Measurements from ENCODE around the gene DAGLA.
A peak's percentile ranks its signal among the peaks of the same experiment; 100 is the strongest.

The DAGLA gene

GRCh38 chr11:61718621-61719302, 38.6 kb downstream of the DAGLA start:
- TF ChIP-seq ZNF384 (IDR thresholded peaks at IDR 0.05) (no peak), HDGF (IDR thresholded peaks at IDR 0.05; ENCODE audit: borderline replicate concordance) (no peak), LEF1 (IDR thresholded peaks at IDR 0.05; ENCODE audit: borderline replicate concordance) (no peak), ARNT (IDR thresholded peaks at IDR 0.05) (no peak), NFRKB (IDR thresholded peaks at IDR 0.05) (no peak), PKNOX1 (IDR thresholded peaks at IDR 0.05) (no peak), BHLHE40 (IDR thresholded peaks at IDR 0.05; ENCODE audit: borderline replicate concordance) (no peak), FOXA1 (IDR thresholded peaks at IDR 0.05) (no peak), ELF4 (IDR thresholded peaks at IDR 0.05) (no peak), FOXM1 (IDR thresholded peaks at IDR 0.05; ENCODE audit: borderline replicate concordance) (no peak), SUZ12 (IDR thresholded peaks at IDR 0.05) (no peak), L3MBTL2 (conservative IDR thresholded peaks at IDR 0.05) (no peak), SP1 (IDR thresholded peaks at IDR 0.05) (no peak), FOXK2 (IDR thresholded peaks at IDR 0.05) (no peak)
- POLR2A ChIA-PET, result interaction anchor here (0.6 to 2.0 kb wide), 17 partner anchors 9 to 289 kb away, joined by 3 to 29 read pairs (median 6); partner anchors contain the start of genes CPSF7, FEN1, SDHAF2 and TMEM258
- DNase-seq (ENCODE audit: extremely low spot score), result peak; percentile 45
- CTCF ChIA-PET, result interaction anchor here (1.0 to 1.1 kb wide), 5 partner anchors 9 to 187 kb away, joined by 3 to 8 read pairs (median 4); no protein-coding TSS in a partner anchor

GRCh38 chr11:61719978-61720377, 39.8 kb downstream of the DAGLA start:
- DNase-seq (ENCODE audit: extremely low spot score), result no peak
- POLR2A ChIA-PET, result interaction anchor here (0.7 to 2.0 kb wide), 2 partner anchors 8 to 37 kb away, joined by 3 to 9 read pairs; no protein-coding TSS in a partner anchor
- CTCF ChIA-PET, result interaction anchor here (0.7 to 0.9 kb wide), 3 partner anchors 8 to 81 kb away, joined by 3 read pairs; no protein-coding TSS in a partner anchor
- no peak for TF ChIP-seq TARDBP (IDR thresholded peaks at IDR 0.05)
- TF ChIP-seq LEF1 (IDR thresholded peaks at IDR 0.05; ENCODE audit: borderline replicate concordance), result no peak
- no peak for TF ChIP-seq ARNT (IDR thresholded peaks at IDR 0.05)
- TF ChIP-seq SUZ12 (IDR thresholded peaks at IDR 0.05), result no peak
- TF ChIP-seq HDGF (IDR thresholded peaks at IDR 0.05; ENCODE audit: borderline replicate concordance), result no peak
- TF ChIP-seq ELF4 (IDR thresholded peaks at IDR 0.05), result no peak
- no peak for TF ChIP-seq FOXK2 (IDR thresholded peaks at IDR 0.05)
- no peak for TF ChIP-seq ZNF384 (IDR thresholded peaks at IDR 0.05)
- TF ChIP-seq FOXM1 (IDR thresholded peaks at IDR 0.05; ENCODE audit: borderline replicate concordance), result no peak
- no peak for TF ChIP-seq BHLHE40 (IDR thresholded peaks at IDR 0.05; ENCODE audit: borderline replicate concordance)
- TF ChIP-seq L3MBTL2 (conservative IDR thresholded peaks at IDR 0.05), result no peak
- TF ChIP-seq FOXA1 (IDR thresholded peaks at IDR 0.05), result no peak
- TF ChIP-seq PKNOX1 (IDR thresholded peaks at IDR 0.05), result no peak
- TF ChIP-seq SP1 (IDR thresholded peaks at IDR 0.05), result no peak
- TF ChIP-seq NFRKB (IDR thresholded peaks at IDR 0.05), result no peak
- TF ChIP-seq CTBP1 (IDR thresholded peaks at IDR 0.05; ENCODE audit: borderline replicate concordance), result no peak

- ChIA-PET CTCF (no interaction called here), POLR2A (no interaction called here)
- DNase-seq (ENCODE audit: extremely low spot score), result no peak
- TF ChIP-seq NFRKB (IDR thresholded peaks at IDR 0.05), result no peak
- no peak for TF ChIP-seq CTBP1 (IDR thresholded peaks at IDR 0.05; ENCODE audit: borderline replicate concordance)
- no peak for TF ChIP-seq ARNT (IDR thresholded peaks at IDR 0.05)
- no peak for TF ChIP-seq FOXM1 (IDR thresholded peaks at IDR 0.05; ENCODE audit: borderline replicate concordance)
- no peak for TF ChIP-seq LEF1 (IDR thresholded peaks at IDR 0.05; ENCODE audit: borderline replicate concordance)
- TF ChIP-seq ZNF384 (IDR thresholded peaks at IDR 0.05), result no peak
- TF ChIP-seq PKNOX1 (IDR thresholded peaks at IDR 0.05), result no peak
- no peak for TF ChIP-seq SP1 (IDR thresholded peaks at IDR 0.05)
- TF ChIP-seq FOXA1 (IDR thresholded peaks at IDR 0.05), result no peak
- no peak for TF ChIP-seq HDGF (IDR thresholded peaks at IDR 0.05; ENCODE audit: borderline replicate concordance)
- TF ChIP-seq BHLHE40 (IDR thresholded peaks at IDR 0.05; ENCODE audit: borderline replicate concordance), result no peak
- TF ChIP-seq FOXK2 (IDR thresholded peaks at IDR 0.05), result no peak
- TF ChIP-seq ELF4 (IDR thresholded peaks at IDR 0.05), result no peak
- no peak for TF ChIP-seq SUZ12 (IDR thresholded peaks at IDR 0.05)
- no peak for TF ChIP-seq L3MBTL2 (conservative IDR thresholded peaks at IDR 0.05)
These were observed 40.4 kb downstream of the DAGLA start for GRCh38 chr11:61720597-61720996.

GRCh38 chr11:61724437-61724836, 44.2 kb downstream of the DAGLA start:
- TF ChIP-seq ZNF384 (IDR thresholded peaks at IDR 0.05) (no peak), NFRKB (IDR thresholded peaks at IDR 0.05) (no peak), CTBP1 (IDR thresholded peaks at IDR 0.05; ENCODE audit: borderline replicate concordance) (no peak), TARDBP (IDR thresholded peaks at IDR 0.05) (no peak), BHLHE40 (IDR thresholded peaks at IDR 0.05; ENCODE audit: borderline replicate concordance) (no peak), ELF4 (IDR thresholded peaks at IDR 0.05) (no peak), L3MBTL2 (conservative IDR thresholded peaks at IDR 0.05) (no peak), FOXA1 (IDR thresholded peaks at IDR 0.05) (no peak), HDGF (IDR thresholded peaks at IDR 0.05; ENCODE audit: borderline replicate concordance) (no peak), FOXK2 (IDR thresholded peaks at IDR 0.05) (no peak), FOXM1 (IDR thresholded peaks at IDR 0.05; ENCODE audit: borderline replicate concordance) (no peak), PKNOX1 (IDR thresholded peaks at IDR 0.05) (no peak), SP1 (IDR thresholded peaks at IDR 0.05) (no peak)
- POLR2A ChIA-PET, result interaction anchor here (1.8 kb wide), 1 partner anchor 68 kb away, joined by 6 read pairs; the partner anchor contains the start of genes FEN1 and TMEM258
- CTCF ChIA-PET, result no interaction called here
- no peak for DNase-seq (ENCODE audit: extremely low spot score)

- TF ChIP-seq L3MBTL2 (conservative IDR thresholded peaks at IDR 0.05), result no peak
- TF ChIP-seq ZNF384 (IDR thresholded peaks at IDR 0.05), result no peak
- TF ChIP-seq NFRKB (IDR thresholded peaks at IDR 0.05), result no peak
- no peak for TF ChIP-seq SP1 (IDR thresholded peaks at IDR 0.05)
- TF ChIP-seq ELF4 (IDR thresholded peaks at IDR 0.05), result no peak
- TF ChIP-seq TARDBP (IDR thresholded peaks at IDR 0.05), result no peak
- TF ChIP-seq PKNOX1 (IDR thresholded peaks at IDR 0.05), result no peak
- no peak for TF ChIP-seq HDGF (IDR thresholded peaks at IDR 0.05; ENCODE audit: borderline replicate concordance)
- TF ChIP-seq CTBP1 (IDR thresholded peaks at IDR 0.05; ENCODE audit: borderline replicate concordance), result no peak
- no peak for TF ChIP-seq SUZ12 (IDR thresholded peaks at IDR 0.05)
- no peak for TF ChIP-seq FOXM1 (IDR thresholded peaks at IDR 0.05; ENCODE audit: borderline replicate concordance)
- TF ChIP-seq FOXK2 (IDR thresholded peaks at IDR 0.05), result no peak
- TF ChIP-seq ARNT (IDR thresholded peaks at IDR 0.05), result no peak
- POLR2A ChIA-PET, result no interaction called here
- CTCF ChIA-PET, result interaction anchor here (1.1 to 1.2 kb wide), 2 partner anchors 58 to 63 kb away, joined by 3 read pairs; no protein-coding TSS in a partner anchor
- no peak for DNase-seq (ENCODE audit: extremely low spot score)
These were observed 45.6 kb downstream of the DAGLA start for GRCh38 chr11:61725781-61726231.
